MM.1S (cell line): ENCODE data around the gene ACHE.
A peak's percentile ranks its signal among the peaks of the same experiment; 100 is the strongest.

Experiments used
- DNase-seq: peaks from one replicate; pipeline ENCODE4 v3.0.0-alpha.2; 2015
- H2AFZ ChIP-seq: fragments of 300-600 bp; sonication (generic); 2 replicates; pipeline ENCODE4 v1.6.0; 2016; ENCODE audit warnings: antibody characterized with exemption, low read length
- H3F3A ChIP-seq: fragments of 300-600 bp; sonication (generic); 2 replicates; pipeline ENCODE4 v1.6.1; 2016; ENCODE audit warnings: mild to moderate bottlenecking, antibody characterized with exemption, low read length, moderate library complexity, mixed read lengths; ENCODE audit not compliant: insufficient read depth
- H3K27ac ChIP-seq: fragments of 300-600 bp; sonication (generic); 2 replicates; pipeline ENCODE4 v1.5.1; 2016; ENCODE audit warnings: mild to moderate bottlenecking, low read length
- H3K27me3 ChIP-seq: fragments of 300-600 bp; sonication (generic); replicated peaks from 2 replicates; pipeline ENCODE4 v1.6.0; 2016; ENCODE audit warnings: low read length; ENCODE audit not compliant: insufficient read depth
- H3K36me3 ChIP-seq: fragments of 300-600 bp; sonication (generic); replicated peaks from 2 replicates; pipeline ENCODE4 v1.6.1; 2016; ENCODE audit warnings: mild to moderate bottlenecking, low read length, mixed read lengths; ENCODE audit not compliant: insufficient read depth
- H3K4me1 ChIP-seq: fragments of 300-600 bp; sonication (generic); 2 replicates; pipeline ENCODE4 v1.6.1; 2016; ENCODE audit warnings: low read length, mixed read lengths
- H3K4me2 ChIP-seq: fragments of 300-600 bp; sonication (generic); 2 replicates; pipeline ENCODE4 v1.6.0; 2016; ENCODE audit warnings: low read depth, low read length
- H3K4me3 ChIP-seq: fragments of 300-600 bp; sonication (generic); 2 replicates; pipeline ENCODE4 v1.5.1; 2016; ENCODE audit warnings: low read length, mixed read lengths
- H3K79me2 ChIP-seq: fragments of 300-600 bp; sonication (generic); 2 replicates; pipeline ENCODE4 v1.6.1; 2016; ENCODE audit warnings: mixed run types, low read length, mixed read lengths
- H3K9ac ChIP-seq: fragments of 300-600 bp; sonication (generic); 2 replicates; pipeline ENCODE4 v1.6.1; 2016; ENCODE audit warnings: low read length, mixed read lengths
- H3K9me2 ChIP-seq: fragments of 300-600 bp; sonication (generic); replicated peaks from 2 replicates; pipeline ENCODE4 v1.6.1; 2016; ENCODE audit warnings: mild to moderate bottlenecking, low read length, mixed read lengths; ENCODE audit not compliant: insufficient read depth
- H3K9me3 ChIP-seq: fragments of 300-600 bp; sonication (generic); replicated peaks from 2 replicates; pipeline ENCODE4 v1.6.1; 2016; ENCODE audit warnings: mild to moderate bottlenecking, low read length, mixed read lengths; ENCODE audit not compliant: insufficient read depth
- H4K20me1 ChIP-seq: fragments of 300-600 bp; sonication (generic); 2 replicates; pipeline ENCODE4 v1.6.1; 2016; ENCODE audit warnings: mild to moderate bottlenecking, low read length, moderate library complexity, mixed read lengths; ENCODE audit not compliant: insufficient read depth
- EZH2 ChIP-seq: fragments of 300-600 bp; sonication (generic); optimal IDR thresholded peaks from 2 replicates; pipeline ENCODE3; 2017; ENCODE audit warnings: low read depth, mild to moderate bottlenecking, antibody characterized with exemption, low read length, mixed read lengths
- EZH2phosphoT487 ChIP-seq: fragments of 300-600 bp; sonication (generic); IDR thresholded peaks from 2 replicates; pipeline ENCODE4 v1.6.1; 2018; ENCODE audit warnings: antibody characterized with exemption, low read length
- TF ChIP-seq, protein P1 (sequence below): fragments of 300-600 bp; sonication (generic); IDR thresholded peaks from 2 replicates; pipeline ENCODE4 v1.5.1; 2016; ENCODE audit warnings: antibody characterized with exemption, low read length, mixed read lengths

Gene ACHE

DNA sequence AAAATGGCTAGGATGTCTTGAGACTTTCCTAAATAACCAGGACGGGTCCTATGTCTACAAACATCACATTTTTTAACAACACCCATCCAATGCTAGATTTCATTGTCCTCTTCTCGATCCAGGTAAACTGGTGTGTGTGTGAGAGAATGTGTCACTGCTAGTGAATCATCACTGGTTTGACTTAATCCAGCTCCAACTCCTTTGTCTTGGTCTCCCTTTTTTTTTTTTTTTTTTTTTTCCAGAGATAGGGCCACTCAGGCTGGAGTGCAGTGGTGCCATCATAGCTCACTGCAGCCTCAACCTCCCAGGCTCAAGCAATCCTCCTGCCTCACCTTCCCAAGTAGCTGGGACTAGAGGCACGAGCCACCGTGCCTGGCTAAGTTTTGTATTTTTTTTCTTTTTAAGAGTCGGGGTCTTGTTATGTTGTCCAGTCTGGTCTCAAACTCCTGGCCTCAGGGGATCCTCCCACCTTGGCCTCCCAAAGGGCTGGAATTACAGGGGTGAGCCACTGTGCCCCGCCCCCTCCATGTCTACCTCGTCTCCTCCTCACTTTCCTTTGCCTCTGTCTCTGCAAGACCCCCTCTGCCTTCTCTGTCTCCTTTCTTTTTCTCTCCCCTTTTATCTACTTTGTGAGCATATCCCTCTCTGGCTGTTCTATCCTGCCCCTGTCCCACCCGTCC is 4.0 kb downstream of the ACHE start:
- Histone ChIP-seq H3K9me2 (no peaks in the 10 kb centered on the region), H3K27ac (no peak overlapping the region), H3K4me1 (peaks cover 10% of the 10 kb centered on the region), H3K27me3 (peaks cover 65% of the 10 kb centered on the region), H3F3A (peaks cover 8% of the 10 kb centered on the region; the same call in 1 of the 2 replicates), H3K9me3 (no peaks in the 10 kb centered on the region), H3K36me3 (peaks cover 17% of the 10 kb centered on the region), H3K79me2 (peaks cover 9% of the 10 kb centered on the region), H2AFZ (no peak overlapping the region), H3K9ac (no peak overlapping the region), H4K20me1 (no peaks in the 10 kb centered on the region), H3K4me2 (no peak overlapping the region), H3K4me3 (no peak overlapping the region)
- no peak for DNase-seq
- TF ChIP-seq, protein P1, sequence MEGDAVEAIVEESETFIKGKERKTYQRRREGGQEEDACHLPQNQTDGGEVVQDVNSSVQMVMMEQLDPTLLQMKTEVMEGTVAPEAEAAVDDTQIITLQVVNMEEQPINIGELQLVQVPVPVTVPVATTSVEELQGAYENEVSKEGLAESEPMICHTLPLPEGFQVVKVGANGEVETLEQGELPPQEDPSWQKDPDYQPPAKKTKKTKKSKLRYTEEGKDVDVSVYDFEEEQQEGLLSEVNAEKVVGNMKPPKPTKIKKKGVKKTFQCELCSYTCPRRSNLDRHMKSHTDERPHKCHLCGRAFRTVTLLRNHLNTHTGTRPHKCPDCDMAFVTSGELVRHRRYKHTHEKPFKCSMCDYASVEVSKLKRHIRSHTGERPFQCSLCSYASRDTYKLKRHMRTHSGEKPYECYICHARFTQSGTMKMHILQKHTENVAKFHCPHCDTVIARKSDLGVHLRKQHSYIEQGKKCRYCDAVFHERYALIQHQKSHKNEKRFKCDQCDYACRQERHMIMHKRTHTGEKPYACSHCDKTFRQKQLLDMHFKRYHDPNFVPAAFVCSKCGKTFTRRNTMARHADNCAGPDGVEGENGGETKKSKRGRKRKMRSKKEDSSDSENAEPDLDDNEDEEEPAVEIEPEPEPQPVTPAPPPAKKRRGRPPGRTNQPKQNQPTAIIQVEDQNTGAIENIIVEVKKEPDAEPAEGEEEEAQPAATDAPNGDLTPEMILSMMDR, result no peak
- no peak for TF ChIP-seq EZH2phosphoT487
- TF ChIP-seq EZH2, result no peak

DNA sequence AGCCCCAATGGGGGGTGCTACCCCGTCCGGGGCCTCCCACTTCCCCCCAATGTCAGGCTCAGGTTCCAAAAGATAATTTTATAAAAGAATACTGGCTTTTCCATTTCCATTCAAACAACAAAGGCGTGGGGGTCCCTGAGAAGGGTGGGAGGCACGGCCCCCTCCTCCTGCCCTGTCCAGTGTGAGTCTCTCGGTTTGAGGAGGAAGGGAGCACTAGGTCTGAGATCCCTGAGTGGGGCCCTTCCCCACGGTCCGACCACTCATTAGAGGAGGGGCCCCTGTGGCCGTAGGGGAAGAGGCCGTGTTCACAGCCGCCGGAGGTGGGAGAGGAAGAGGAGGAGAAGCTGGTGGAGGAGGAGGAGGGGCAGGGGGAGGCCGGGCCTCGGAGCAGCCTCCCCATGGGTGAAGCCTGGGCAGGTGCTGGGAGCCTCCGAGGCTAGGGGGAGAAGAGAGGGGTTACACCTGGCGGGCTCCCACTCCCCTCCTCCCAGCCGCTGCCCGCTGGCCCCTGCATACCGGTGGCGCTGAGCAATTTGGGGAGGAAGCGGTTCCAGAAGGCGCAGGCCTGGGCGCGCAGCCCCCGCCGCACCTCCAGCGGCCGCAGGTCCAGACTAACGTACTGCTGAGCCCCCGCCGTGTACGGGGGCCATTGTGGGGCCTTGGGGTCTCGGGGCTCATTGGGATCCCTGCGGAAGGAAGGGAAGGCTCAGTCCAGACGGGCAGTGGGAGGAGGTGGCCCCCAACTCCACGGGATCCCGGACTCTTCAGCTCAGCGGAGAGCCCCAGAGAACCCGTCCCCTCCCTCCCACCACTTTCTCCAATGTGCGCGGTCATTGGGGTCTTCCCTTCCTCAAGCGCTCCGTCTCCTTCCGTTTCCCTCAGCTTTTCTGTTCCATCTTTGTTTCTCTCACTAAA is 4.8 kb downstream of the ACHE start:
- DNase-seq, result no peak
- H3K9me3 ChIP-seq, result no peaks in the 10 kb centered on the region
- H3K4me1 ChIP-seq, result peaks cover 10% of the 10 kb centered on the region

DNA sequence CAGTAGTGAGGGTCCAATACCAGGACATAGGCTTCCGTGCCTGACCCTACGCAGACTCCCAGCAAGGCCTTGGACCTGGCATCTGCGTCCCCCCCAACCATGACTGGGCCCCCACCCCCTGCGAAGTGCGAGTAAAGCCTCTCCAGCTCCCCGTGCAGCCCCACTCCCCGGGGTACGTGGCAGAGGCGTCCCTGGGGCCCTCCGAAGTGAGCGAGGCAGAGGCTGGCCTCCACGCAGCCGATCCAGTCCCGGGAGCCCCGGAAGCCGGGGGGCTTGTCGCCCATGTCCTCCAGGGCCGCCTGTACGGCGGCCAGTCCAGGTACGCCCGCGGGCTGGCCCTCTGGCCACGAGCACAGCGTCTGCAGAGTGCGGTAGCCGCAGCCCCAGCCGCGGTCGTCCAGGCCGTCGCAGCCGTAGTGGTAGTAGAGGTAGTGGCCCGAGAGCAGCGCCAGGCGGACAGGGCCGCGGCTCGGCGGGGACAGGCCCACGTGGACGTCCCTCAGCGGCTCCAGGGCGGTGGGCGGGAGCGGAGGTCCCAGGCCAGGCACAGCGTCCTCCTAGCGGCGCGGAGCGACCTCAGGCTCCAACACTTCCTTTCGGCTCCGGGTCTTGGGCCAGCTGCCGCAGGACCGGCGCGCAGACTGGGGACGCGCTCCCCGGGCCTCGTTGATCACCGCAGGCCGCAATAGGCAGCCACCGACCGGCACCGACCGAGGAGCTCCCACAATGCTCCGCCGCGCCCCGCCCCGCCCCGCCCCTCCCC is 6.5 kb downstream of the ACHE start, which contains the start of gene UFSP1:
Gene UFSP1, minus strand, starts transcription at position 728 of the 763 bp plus-strand sequence. Its CDS starts 444 bp downstream, at position 284.
- Histone ChIP-seq H3K4me3 (peak within 1 kb of the TSS; percentile 82), H3K4me2 (peak within 1 kb of the TSS; percentile 99), H3K36me3 (peaks cover 37% of the 10 kb centered on the region), H3K9me2 (no peaks in the 10 kb centered on the region), H3K4me1 (peaks cover 10% of the 10 kb centered on the region), H3F3A (peaks cover 12% of the 10 kb centered on the region; the same call in 1 of the 2 replicates), H2AFZ (peak within 1 kb of the TSS; percentile 75), H4K20me1 (no peaks in the 10 kb centered on the region), H3K9me3 (no peaks in the 10 kb centered on the region), H3K27me3 (peaks cover 41% of the 10 kb centered on the region), H3K79me2 (peaks cover 10% of the 10 kb centered on the region), H3K27ac (peak within 1 kb of the TSS; percentile 29; the same call in 1 of the 2 replicates), H3K9ac (peak within 1 kb of the TSS; percentile 80)
- no peak for TF ChIP-seq EZH2
- no peak for TF ChIP-seq EZH2phosphoT487
- TF ChIP-seq, protein P1, result no peak
- DNase-seq, result no peak

More for the DNA sequence above, 4.8 kb downstream of the ACHE start:
- peaks cover 9% of the 10 kb centered on the region for H3K79me2 ChIP-seq
- no peak overlapping the region for H3K27ac ChIP-seq
- peak overlapping the region; percentile 75; the same call in 1 of the 2 replicates for H2AFZ ChIP-seq
- H3K9ac ChIP-seq, result no peak overlapping the region
- no peaks in the 10 kb centered on the region for H3K9me2 ChIP-seq
- peaks cover 12% of the 10 kb centered on the region; the same call in 1 of the 2 replicates for H3F3A ChIP-seq
- H3K4me3 ChIP-seq, result no peak overlapping the region
- TF ChIP-seq, protein P1, result no peak
- TF ChIP-seq EZH2phosphoT487, result no peak
- TF ChIP-seq EZH2, result no peak
- peaks cover 25% of the 10 kb centered on the region for H3K36me3 ChIP-seq
- no peaks in the 10 kb centered on the region for H4K20me1 ChIP-seq
- peaks cover 57% of the 10 kb centered on the region for H3K27me3 ChIP-seq
- peak overlapping the region; percentile 98 for H3K4me2 ChIP-seq
